Measurements from ENCODE around the gene RFXANK. TPM values are rescaled to one million over a fixed set of nuclear protein-coding genes. Genes with fewer than 3 reads are reported as not detected.

RFXANK gene
- total and polyA plus RNA-seq, 2 experiments from 2014 or later: 44.7 to 88.3 TPM

- no peaks in the 10 kb centered on the region for H3K79me2 ChIP-seq
- no peaks in the 10 kb centered on the region for H3K9me2 ChIP-seq (replicated peaks; ENCODE audit: insufficient read depth)
- H3K27ac ChIP-seq: no peak overlapping the region
- no peaks in the 10 kb centered on the region for H3K36me3 ChIP-seq (replicated peaks; ENCODE audit: insufficient read depth, low read depth)
- H4K20me1 ChIP-seq (ENCODE audit: insufficient read depth, poor library complexity, severe bottlenecking): no peaks in the 10 kb centered on the region
- 86% methylated on average over 9 of the region's 9 CpGs for WGBS (ENCODE audit: low lambda C conversion rate, missing lambda C conversion rate)
- no peak overlapping the region for H2AFZ ChIP-seq
- H3K27me3 ChIP-seq: no peaks in the 10 kb centered on the region
- no peaks in the 10 kb centered on the region for H3K4me1 ChIP-seq (ENCODE audit: insufficient read depth)
- H3K4me3 ChIP-seq: no peak overlapping the region
- DNase-seq (ENCODE audit: low spot score): no peak
- no peaks in the 10 kb centered on the region for H3K9me3 ChIP-seq (ENCODE audit: low read depth)
- no peak for TF ChIP-seq CTCF (IDR thresholded peaks at IDR 0.05; ENCODE audit: poor library complexity)
- TF ChIP-seq EZH2 (IDR thresholded peaks at IDR 0.05; ENCODE audit: borderline replicate concordance): no peak
- no peak for TF ChIP-seq EZH2phosphoT487 (IDR thresholded peaks at IDR 0.05; ENCODE audit: low read depth, severe bottlenecking, unreplicated experiment)
- H3K4me2 ChIP-seq: no peak overlapping the region
Observed at GRCh38 chr19:19240476-19240875, 48.4 kb downstream of the RFXANK start.

- no peak overlapping the region for H3K4me2 ChIP-seq
- no peak for DNase-seq (ENCODE audit: low spot score)
- no peaks in the 10 kb centered on the region for H3K79me2 ChIP-seq
- H2AFZ ChIP-seq: no peak overlapping the region
- no peaks in the 10 kb centered on the region for H3K36me3 ChIP-seq (replicated peaks; ENCODE audit: insufficient read depth, low read depth)
- H3K4me1 ChIP-seq (ENCODE audit: insufficient read depth): no peaks in the 10 kb centered on the region
- H4K20me1 ChIP-seq (ENCODE audit: insufficient read depth, poor library complexity, severe bottlenecking): no peaks in the 10 kb centered on the region
- H3K4me3 ChIP-seq: no peak overlapping the region
- TF ChIP-seq EZH2 (IDR thresholded peaks at IDR 0.05; ENCODE audit: borderline replicate concordance) (no peak), EZH2phosphoT487 (IDR thresholded peaks at IDR 0.05; ENCODE audit: low read depth, severe bottlenecking, unreplicated experiment) (no peak), CTCF (IDR thresholded peaks at IDR 0.05; ENCODE audit: poor library complexity) (no peak)
- no peaks in the 10 kb centered on the region for H3K9me2 ChIP-seq (replicated peaks; ENCODE audit: insufficient read depth)
- H3K27me3 ChIP-seq: peaks cover 29% of the 10 kb centered on the region
- H3K27ac ChIP-seq: no peak overlapping the region
- no peaks in the 10 kb centered on the region for H3K9me3 ChIP-seq (ENCODE audit: low read depth)
- 77% methylated on average over 5 of the region's 5 CpGs for WGBS (ENCODE audit: low lambda C conversion rate, missing lambda C conversion rate)
Observed at GRCh38 chr19:19250196-19250801, 58.2 kb downstream of the RFXANK start.

Small RNAs within 50 kb of the gene (small RNA-seq; reads per million reads assigned to genes)
- gene RNU6-1028P: not detected

Other genes starting within 250 kb of the RFXANK start
- 35.6 and 36.4 TPM in 2 replicates for gene SUGP2, start 158.7 kb upstream of the RFXANK start, total RNA-seq
- 51.0 and 57.5 TPM in 2 replicates for gene SUGP2, start 158.7 kb upstream of the RFXANK start, polyA plus RNA-seq
- gene ARMC6, start 158.7 kb upstream of the RFXANK start, total RNA-seq: 26.4 and 29.7 TPM in 2 replicates
- 25.8 and 30.8 TPM in 2 replicates for gene ARMC6, start 158.7 kb upstream of the RFXANK start, polyA plus RNA-seq
- 11.5 and 13.8 TPM in 2 replicates for gene SLC25A42, start 128.3 kb upstream of the RFXANK start, total RNA-seq
- gene SLC25A42, start 128.3 kb upstream of the RFXANK start, polyA plus RNA-seq: 21.3 and 23.2 TPM in 2 replicates
- gene TMEM161A, start 53.8 kb upstream of the RFXANK start, total RNA-seq: 19.6 and 22.1 TPM in 2 replicates
- 48.5 and 51.3 TPM in 2 replicates for gene TMEM161A, start 53.8 kb upstream of the RFXANK start, polyA plus RNA-seq
- 0.32 and 0.70 TPM in 2 replicates for gene MEF2B, start 22.0 kb upstream of the RFXANK start, total RNA-seq
- 2.6 and 3.7 TPM in 2 replicates for gene MEF2B, start 22.0 kb upstream of the RFXANK start, polyA plus RNA-seq
- gene BORCS8, start 106 bp upstream of the RFXANK start, total RNA-seq: 13.1 and 13.7 TPM in 2 replicates
- 25.6 and 34.2 TPM in 2 replicates for gene BORCS8, start 106 bp upstream of the RFXANK start, polyA plus RNA-seq
- 6.1 and 9.0 TPM in 2 replicates for gene NR2C2AP, start 11.2 kb downstream of the RFXANK start, total RNA-seq
- 5.2 and 10.4 TPM in 2 replicates for gene NR2C2AP, start 11.2 kb downstream of the RFXANK start, polyA plus RNA-seq
- gene NCAN, start 19.7 kb downstream of the RFXANK start, total RNA-seq: 0.03 TPM in 1 of 2 replicates, not detected in the other
- not detected in 2 replicates for gene NCAN, start 19.7 kb downstream of the RFXANK start, polyA plus RNA-seq
- 3.1 and 4.5 TPM in 2 replicates for gene TM6SF2, start 81.0 kb downstream of the RFXANK start, total RNA-seq
- gene TM6SF2, start 81.0 kb downstream of the RFXANK start, polyA plus RNA-seq: 8.4 and 8.6 TPM in 2 replicates
- 13.1 and 25.8 TPM in 2 replicates for gene SUGP1, start 128.3 kb downstream of the RFXANK start, total RNA-seq
- gene SUGP1, start 128.3 kb downstream of the RFXANK start, polyA plus RNA-seq: 43.7 and 57.4 TPM in 2 replicates
- gene MAU2, start 128.6 kb downstream of the RFXANK start, total RNA-seq: 21.2 and 31.8 TPM in 2 replicates
- gene MAU2, start 128.6 kb downstream of the RFXANK start, polyA plus RNA-seq: 25.3 and 29.0 TPM in 2 replicates
- gene GATAD2A, start 213.4 kb downstream of the RFXANK start, total RNA-seq: 28.0 and 35.7 TPM in 2 replicates
- gene GATAD2A, start 213.4 kb downstream of the RFXANK start, polyA plus RNA-seq: 31.4 and 35.3 TPM in 2 replicates